ENCODE results near the gene INPP5A. TPM values are rescaled to one million over a fixed set of nuclear protein-coding genes. Genes with fewer than 3 reads are reported as not detected.

The INPP5A gene
- total and polyA plus RNA-seq, 10 of the 15 experiments (the other 5 are each of a cell fraction or from before 2014, with no cell fraction given) = 0.52 to 15.0 (median 6.3) TPM

DNA sequence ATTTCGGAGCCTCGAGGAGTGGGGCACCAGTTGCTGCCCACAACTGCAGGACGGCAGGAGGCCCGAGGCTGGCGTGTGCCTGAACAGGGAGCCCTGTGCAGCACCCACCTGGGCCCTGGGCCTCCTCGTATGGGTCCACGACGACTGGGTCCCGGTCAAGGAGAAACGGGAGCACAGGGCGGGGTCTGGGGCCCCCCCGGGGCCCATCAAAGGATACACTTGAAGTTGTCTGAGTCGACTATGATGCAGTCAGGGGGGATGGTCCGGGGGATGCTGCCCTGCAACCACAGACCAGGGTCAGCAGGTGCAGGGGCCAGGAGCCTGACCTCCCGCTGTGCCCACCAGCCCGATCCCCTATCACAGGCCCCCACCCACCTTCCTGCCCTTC lies 276.9 kb downstream of the INPP5A start:
- DNase-seq (ENCODE audit: low read depth, low spot score) (no peak), ATAC-seq (no peak), FAIRE-seq (no peak)
- no peaks in the 10 kb centered on the region for H3K79me2 ChIP-seq (ENCODE audit: control insufficient read depth, insufficient read depth, low read length)
- in situ Hi-C loops (cut with MboI) (no loop called here), intact Hi-C loops (cut with micrococcal nuclease; ENCODE audit: unreplicated experiment) (no loop called here)
- no TSS peak for BruUV-seq (replicated peaks)
- H3K4me1 ChIP-seq (ENCODE audit: control insufficient read depth, insufficient read depth, low read length) = no peaks in the 10 kb centered on the region
- no peaks in the 10 kb centered on the region; the same call in 2 of the 3 replicates for H3K9me3 ChIP-seq (replicated peaks; ENCODE audit: control insufficient read depth, insufficient read depth, low read length)
- ChIA-PET CTCF (no interaction called here), POLR2A (no interaction called here), SMC1A (ENCODE audit: uncharacterized antibody, unreplicated experiment) (no interaction called here), RAD21 (ENCODE audit: unreplicated experiment) (no interaction called here)
- H3K4me2 ChIP-seq (ENCODE audit: control insufficient read depth, insufficient read depth) = no peak overlapping the region
- no peaks in the 10 kb centered on the region for H4K20me1 ChIP-seq (ENCODE audit: control insufficient read depth, insufficient read depth)
- no peak overlapping the region for H3K27ac ChIP-seq (ENCODE audit: control insufficient read depth, insufficient read depth)
- H3K4me3 ChIP-seq = no peak overlapping the region
- no peaks in the 10 kb centered on the region for H3K27me3 ChIP-seq (replicated peaks in 1 of 2; ENCODE audit: control insufficient read depth in 2 of 2, insufficient read depth in 2 of 2, low read length in 1 of 2)
- no peak overlapping the region for H3K9ac ChIP-seq (ENCODE audit: control insufficient read depth, insufficient read depth, low read length)
- H2AFZ ChIP-seq (ENCODE audit: control insufficient read depth, low read depth, low read length) = no peak overlapping the region
- 35% methylated on average over 16 of the region's 16 CpGs for WGBS (ENCODE audit: insufficient coverage, insufficient replicate concordance, low lambda C conversion rate, missing lambda C conversion rate)
- TF ChIP-seq SIN3A (IDR thresholded peaks at IDR 0.05; ENCODE audit: low read depth, low read length) = no peak
- TF ChIP-seq RUNX3 (IDR thresholded peaks at IDR 0.05; ENCODE audit: low read length) = no peak
- no peak for TF ChIP-seq BHLHE40 (IDR thresholded peaks at IDR 0.05; ENCODE audit: borderline replicate concordance in 1 of 2, low read depth in 2 of 2, low read length in 1 of 2)
- no peak for TF ChIP-seq BCL11A (IDR thresholded peaks at IDR 0.05; ENCODE audit: low read depth, low read length)
- no peak for TF ChIP-seq FOS (IDR thresholded peaks at IDR 0.05; ENCODE audit: borderline replicate concordance, extremely low read depth, insufficient read length)
- TF ChIP-seq NBN (IDR thresholded peaks at IDR 0.05) = no peak
- no peak for TF ChIP-seq EP300 (IDR thresholded peaks at IDR 0.05; ENCODE audit: borderline replicate concordance in 1 of 2, control insufficient read depth in 1 of 2, low read depth in 2 of 2, low read length in 2 of 2)
- TF ChIP-seq CBX5 (IDR thresholded peaks at IDR 0.05; ENCODE audit: low read depth) = no peak
- no peak for TF ChIP-seq SP1 (IDR thresholded peaks at IDR 0.05; ENCODE audit: low read depth, low read length)
- no peak for TF ChIP-seq CBX3 (IDR thresholded peaks at IDR 0.05; ENCODE audit: borderline replicate concordance, low read depth)
- TF ChIP-seq DPF2 (IDR thresholded peaks at IDR 0.05) = no peak
- no peak for TF ChIP-seq JUND (IDR thresholded peaks at IDR 0.05; ENCODE audit: low read depth, low read length)
- no peak for TF ChIP-seq EGR1 (IDR thresholded peaks at IDR 0.05; ENCODE audit: borderline replicate concordance in 1 of 2, low read depth in 2 of 2, low read length in 2 of 2)
- H3K36me3 ChIP-seq (ENCODE audit: control insufficient read depth in 2 of 2, insufficient read depth in 2 of 2, low read length in 1 of 2) = no peaks in the 10 kb centered on the region

Measured in GM12878 (cell line).